Measurements from ENCODE around the gene NAT10.

NAT10 gene

DNA sequence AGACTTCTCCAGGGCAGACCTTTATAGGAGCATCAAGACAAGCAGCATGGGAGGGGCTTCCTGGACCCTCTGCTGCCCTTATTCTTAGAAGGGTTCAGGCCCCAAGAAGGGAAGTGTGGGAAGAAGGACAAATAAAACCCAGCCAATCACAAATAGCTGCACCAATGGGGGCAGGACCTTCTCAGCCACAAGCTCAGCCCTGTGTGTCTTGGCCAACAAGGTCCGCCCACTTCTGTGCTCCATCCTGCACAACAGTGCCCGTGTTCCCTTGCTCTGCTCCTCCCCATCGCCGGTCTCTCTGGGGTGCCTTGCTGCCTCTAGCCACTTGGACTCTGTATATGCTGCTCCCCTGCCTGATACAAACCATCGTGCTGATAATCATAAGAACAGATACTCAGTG, 86.1 kb downstream of the NAT10 start:
- TF ChIP-seq POLR2AphosphoS5 (IDR thresholded peaks at IDR 0.05; ENCODE audit: low read depth) (no peak), GABPA (IDR thresholded peaks at IDR 0.05; ENCODE audit: low read depth) (no peak), SPI1 (IDR thresholded peaks at IDR 0.05; ENCODE audit: borderline replicate concordance, low read depth) (no peak), REST (IDR thresholded peaks at IDR 0.05; ENCODE audit: insufficient replicate concordance, low read depth) (no peak)
- TF ChIP-seq, protein P1, sequence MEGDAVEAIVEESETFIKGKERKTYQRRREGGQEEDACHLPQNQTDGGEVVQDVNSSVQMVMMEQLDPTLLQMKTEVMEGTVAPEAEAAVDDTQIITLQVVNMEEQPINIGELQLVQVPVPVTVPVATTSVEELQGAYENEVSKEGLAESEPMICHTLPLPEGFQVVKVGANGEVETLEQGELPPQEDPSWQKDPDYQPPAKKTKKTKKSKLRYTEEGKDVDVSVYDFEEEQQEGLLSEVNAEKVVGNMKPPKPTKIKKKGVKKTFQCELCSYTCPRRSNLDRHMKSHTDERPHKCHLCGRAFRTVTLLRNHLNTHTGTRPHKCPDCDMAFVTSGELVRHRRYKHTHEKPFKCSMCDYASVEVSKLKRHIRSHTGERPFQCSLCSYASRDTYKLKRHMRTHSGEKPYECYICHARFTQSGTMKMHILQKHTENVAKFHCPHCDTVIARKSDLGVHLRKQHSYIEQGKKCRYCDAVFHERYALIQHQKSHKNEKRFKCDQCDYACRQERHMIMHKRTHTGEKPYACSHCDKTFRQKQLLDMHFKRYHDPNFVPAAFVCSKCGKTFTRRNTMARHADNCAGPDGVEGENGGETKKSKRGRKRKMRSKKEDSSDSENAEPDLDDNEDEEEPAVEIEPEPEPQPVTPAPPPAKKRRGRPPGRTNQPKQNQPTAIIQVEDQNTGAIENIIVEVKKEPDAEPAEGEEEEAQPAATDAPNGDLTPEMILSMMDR (IDR thresholded peaks at IDR 0.05; ENCODE audit: insufficient read depth, low read length) = no peak
- H3K4me3 ChIP-seq (replicated peaks; ENCODE audit: insufficient read depth, low read length) = no peak overlapping the region
- no peak for DNase-seq (ENCODE audit: low read depth in 1 of 2, low spot score in 1 of 2)
- no peak overlapping the region for H3K27ac ChIP-seq (replicated peaks)
- H3K27me3 ChIP-seq (ENCODE audit: insufficient read depth, poor library complexity, severe bottlenecking) = no peaks in the 10 kb centered on the region

DNA sequence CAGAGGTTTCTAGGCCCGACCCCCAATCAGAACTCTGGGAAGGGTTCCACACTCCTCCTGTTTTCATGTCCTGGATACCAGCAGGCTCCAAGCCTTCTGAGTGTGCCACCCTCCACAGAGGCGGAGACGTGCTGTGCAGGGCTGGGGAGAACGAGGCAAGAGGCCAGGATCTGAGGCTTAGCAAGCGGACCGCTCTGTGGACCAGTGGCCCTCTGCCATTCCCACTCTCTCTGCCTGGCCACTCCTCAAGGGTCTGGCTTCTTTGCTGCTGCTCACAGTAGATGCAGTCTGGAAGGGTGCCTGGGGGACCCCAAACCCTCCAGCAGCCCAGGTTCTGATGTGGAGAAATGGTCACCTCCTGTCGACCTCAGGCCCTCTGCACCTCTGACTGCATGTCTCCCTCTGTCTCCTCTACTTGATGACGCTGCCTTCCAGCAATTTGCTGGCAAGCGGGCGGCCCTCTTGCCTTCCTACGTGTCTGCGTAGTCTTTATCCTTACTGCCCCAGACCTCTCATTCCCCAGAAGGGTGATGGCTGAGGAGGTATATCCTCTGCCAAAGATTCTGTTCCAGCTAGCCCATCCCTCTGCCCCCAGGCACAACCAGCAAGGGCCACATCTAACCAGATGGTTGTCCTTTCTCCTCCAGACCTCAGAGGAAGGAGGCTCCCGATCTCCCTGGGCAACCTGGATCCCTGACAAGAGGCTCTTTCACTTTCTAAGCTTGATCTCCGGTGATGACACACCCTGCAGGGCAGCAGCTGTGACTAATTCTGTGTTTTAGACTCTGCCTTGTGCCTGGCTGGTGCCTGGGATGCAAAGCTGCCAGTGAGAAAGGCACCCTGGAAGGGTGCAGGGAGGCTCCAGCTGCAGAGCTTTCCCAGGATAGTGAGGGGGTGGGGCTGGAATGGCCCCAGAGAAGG, 87.3 kb downstream of the NAT10 start:
- no peak for TF ChIP-seq REST (IDR thresholded peaks at IDR 0.05; ENCODE audit: insufficient replicate concordance, low read depth)
- Histone ChIP-seq H3K4me3 (replicated peaks; ENCODE audit: insufficient read depth, low read length) (no peak overlapping the region), H3K27ac (replicated peaks) (no peak overlapping the region), H3K27me3 (ENCODE audit: insufficient read depth, poor library complexity, severe bottlenecking) (no peaks in the 10 kb centered on the region)
- no peak for DNase-seq (ENCODE audit: low read depth in 1 of 2, low spot score in 1 of 2)

DNA sequence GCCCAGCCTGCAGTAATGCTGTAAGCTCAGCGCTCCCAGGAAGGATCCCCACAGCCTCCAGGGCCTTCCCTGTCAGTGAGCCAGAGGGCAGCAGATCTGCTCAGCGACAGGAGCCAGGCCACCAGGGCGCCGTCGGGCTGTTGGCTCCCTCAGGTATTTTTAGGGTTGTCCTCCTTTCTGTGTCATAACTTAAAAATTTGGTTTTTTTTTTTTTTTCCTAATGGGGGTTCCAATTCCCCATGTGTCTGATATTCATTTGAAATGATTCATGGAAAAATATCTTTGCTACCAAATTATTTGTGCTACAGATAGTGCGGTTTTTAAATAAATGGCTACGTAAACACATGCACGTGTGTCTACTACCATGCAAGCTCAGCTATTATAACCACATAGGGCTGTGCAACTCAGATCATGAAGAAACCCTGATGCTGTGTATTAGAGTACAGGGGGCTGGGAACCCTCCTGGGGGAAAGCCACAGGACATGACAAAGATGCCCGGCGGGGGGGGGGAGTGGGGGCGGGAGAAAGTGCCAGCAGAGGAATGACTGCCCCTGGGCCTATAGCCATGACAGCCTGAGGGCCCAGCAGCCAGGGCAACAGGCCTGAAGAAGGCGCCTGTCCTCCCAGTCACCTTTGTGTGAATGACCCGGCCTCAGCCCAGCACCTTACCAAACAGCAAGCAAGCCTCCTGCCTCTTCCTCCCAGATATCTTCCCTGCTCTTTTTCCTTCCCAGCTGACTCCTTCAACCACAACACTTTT, 89.3 kb downstream of the NAT10 start:
- DNase-seq (ENCODE audit: low read depth in 1 of 2, low spot score in 1 of 2) = no peak
- no peak overlapping the region for H3K27ac ChIP-seq (replicated peaks)

More for the DNA sequence above, 89.3 kb downstream of the NAT10 start:
- H3K27me3 ChIP-seq (ENCODE audit: insufficient read depth, poor library complexity, severe bottlenecking) = no peaks in the 10 kb centered on the region
- TF ChIP-seq SPI1 (IDR thresholded peaks at IDR 0.05; ENCODE audit: borderline replicate concordance, low read depth) = no peak
- no peak for TF ChIP-seq POLR2AphosphoS5 (IDR thresholded peaks at IDR 0.05; ENCODE audit: low read depth)
- TF ChIP-seq, protein P1 (IDR thresholded peaks at IDR 0.05; ENCODE audit: insufficient read depth, low read length) = no peak
- no peak for TF ChIP-seq REST (IDR thresholded peaks at IDR 0.05; ENCODE audit: insufficient replicate concordance, low read depth)
- TF ChIP-seq GABPA (IDR thresholded peaks at IDR 0.05; ENCODE audit: low read depth) = no peak
- H3K4me3 ChIP-seq (replicated peaks; ENCODE audit: insufficient read depth, low read length) = no peak overlapping the region

Data from HL-60 (cell line).